A549 (cell line): ENCODE measurements around the gene ADCY2.

Source experiments
- BHLHE40 ChIP-seq: IDR thresholded peaks from 2 replicates; pipeline ENCODE4 v1.6.1; 2012; ENCODE audit warnings: low read depth, low read length, inconsistent platforms
- CTCF ChIP-seq: fragments of >200 bp; sonication (Bioruptor Twin); formaldehyde crosslinking; IDR thresholded peaks from 3 replicates; pipeline ENCODE4 v1.5.1; 2016
- HDAC2 ChIP-seq: fragments of 200-600 bp; sonication (generic); IDR thresholded peaks from 2 replicates; pipeline ENCODE4 v1.6.1; 2016
- HOXB5 ChIP-seq: fragments of 250-450 bp; sonication (Bioruptor Pico); IDR thresholded peaks from 2 replicates; pipeline ENCODE4 v1.5.0; 2020; ENCODE audit warnings: mild to moderate bottlenecking, moderate library complexity
- MAX ChIP-seq: IDR thresholded peaks from 2 replicates; pipeline ENCODE4 v1.6.1; 2012
- NR3C1 ChIP-seq: fragments of >200 bp; sonication (Bioruptor Twin); formaldehyde crosslinking; IDR thresholded peaks from 3 replicates; pipeline ENCODE4 v1.6.1; 2017
- POLR2A ChIP-seq: IDR thresholded peaks from 2 replicates; pipeline ENCODE4 v1.6.1; 2012; ENCODE audit warnings: mild to moderate bottlenecking, low read length
- RAD21 ChIP-seq, 2 experiments: fragments of >200 bp in 1 of 2; sonication (Bioruptor Twin) in 1 of 2; formaldehyde crosslinking in 1 of 2; IDR thresholded peaks in 1 of 2; conservative IDR thresholded peaks in 1 of 2; 2 replicates in 1 of 2; 3 replicates in 1 of 2; pipeline ENCODE4 v1.6.1; 2012 to 2018; ENCODE audit warnings: inconsistent platforms in 1 of 2
- TF ChIP-seq, protein P1 (sequence below): fragments of 250-450 bp; sonication (Bioruptor Pico); IDR thresholded peaks from 2 replicates; pipeline ENCODE4 v1.5.0; 2020; ENCODE audit warnings: low read depth, mild to moderate bottlenecking, moderate library complexity

- TF ChIP-seq, protein P1, sequence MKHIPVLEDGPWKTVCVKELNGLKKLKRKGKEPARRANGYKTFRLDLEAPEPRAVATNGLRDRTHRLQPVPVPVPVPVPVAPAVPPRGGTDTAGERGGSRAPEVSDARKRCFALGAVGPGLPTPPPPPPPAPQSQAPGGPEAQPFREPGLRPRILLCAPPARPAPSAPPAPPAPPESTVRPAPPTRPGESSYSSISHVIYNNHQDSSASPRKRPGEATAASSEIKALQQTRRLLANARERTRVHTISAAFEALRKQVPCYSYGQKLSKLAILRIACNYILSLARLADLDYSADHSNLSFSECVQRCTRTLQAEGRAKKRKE (CRISPR knock-in tag) = no peak
- TF ChIP-seq CTCF (no peak), MAX (no peak), POLR2A (no peak), NR3C1 (no peak), HOXB5 (no peak), RAD21 (conservative IDR thresholded peaks at IDR 0.05 in 1 of 2, IDR thresholded peaks at IDR 0.05 in 1 of 2) (no peak), HDAC2 (no peak), BHLHE40 (no peak)
Observed at GRCh38 chr5:7492371-7492770, 96.4 kb downstream of the ADCY2 start.
